NCI-H146 treated with DMSO at 0.1 percent for 48 hours (cell line): ENCODE results near the gene RPL6.
"Not testable (repeated sequence)": the region's sequence is repeated elsewhere in the genome, so short reads cannot be mapped to it uniquely, and the experiment has no call there.

Experiments
- DNase-seq: peaks from one replicate; lab custom pipeline; 2025; ENCODE audit not compliant: unreplicated experiment; lab: John Stamatoyannopoulos, UW

RPL6 gene

DNA sequence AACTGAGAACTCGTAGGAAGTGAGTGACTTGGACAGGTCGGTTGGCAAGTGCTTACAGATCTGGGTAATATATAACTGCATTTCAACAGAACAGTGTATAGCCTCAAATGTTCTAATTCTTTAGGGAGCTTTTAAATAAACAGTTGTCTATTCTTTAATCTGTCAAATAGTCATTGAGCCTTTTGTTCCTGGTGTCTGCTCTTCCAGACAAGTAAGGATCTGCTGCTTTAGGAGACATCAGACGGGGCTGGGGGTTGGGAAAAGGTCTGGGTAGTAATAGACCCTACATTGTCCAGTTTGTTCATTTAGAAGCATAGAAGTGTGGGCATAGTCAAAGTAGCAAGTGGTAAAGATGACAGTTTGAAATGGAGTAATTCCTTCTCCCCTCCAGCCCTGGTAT is 11.3 kb upstream of the RPL6 start:
- DNase-seq: no peak

DNA sequence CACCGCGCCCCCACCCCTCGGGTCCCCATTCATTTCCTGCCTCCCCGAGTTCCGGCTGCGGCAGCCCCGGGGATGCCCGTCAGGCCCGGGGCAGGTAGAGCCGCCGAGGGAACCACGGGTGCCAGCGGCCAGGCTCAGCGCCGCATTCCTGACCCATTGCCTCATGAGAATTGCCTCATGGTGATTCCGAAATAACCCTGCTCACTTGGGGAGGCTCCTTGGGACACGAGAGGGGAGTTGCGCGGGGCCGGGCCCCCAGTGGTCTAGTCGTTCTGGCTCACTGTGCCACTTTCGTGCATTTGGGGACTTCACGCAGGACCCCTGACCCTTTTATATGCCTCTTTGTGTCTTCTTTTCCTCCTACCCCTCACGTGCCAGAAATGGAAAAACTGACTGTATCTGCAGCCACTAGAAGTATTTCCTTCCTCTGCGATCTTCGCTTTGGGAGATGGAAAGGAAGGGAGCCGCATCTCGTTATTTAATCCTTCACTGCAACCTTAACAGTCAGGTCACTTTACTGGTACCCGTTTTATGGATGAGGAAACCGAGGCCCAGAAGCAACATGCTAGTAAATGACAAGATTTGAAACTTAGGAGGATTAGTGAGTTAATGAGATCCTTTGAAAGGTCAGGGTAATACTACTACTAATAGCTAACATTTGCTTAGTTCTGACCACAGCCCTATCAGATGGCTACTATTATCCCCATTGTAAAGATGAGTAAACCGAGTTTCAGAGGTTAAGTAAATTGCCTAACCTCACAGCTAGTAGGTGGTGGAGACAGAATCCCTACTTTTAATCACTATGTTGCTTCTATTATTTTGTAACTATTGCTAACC is 10.1 kb upstream of the RPL6 start:
- no peak for DNase-seq

- peak; percentile 65 for DNase-seq
These were observed 9.3 kb upstream of the RPL6 start, which contains the start of gene PTPN11 for GRCh38 chr12:112418608-112419296. PTPN11 (plus strand) TSS chr12:112418947; CDS start chr12:112419112, 165 bp downstream.

DNA sequence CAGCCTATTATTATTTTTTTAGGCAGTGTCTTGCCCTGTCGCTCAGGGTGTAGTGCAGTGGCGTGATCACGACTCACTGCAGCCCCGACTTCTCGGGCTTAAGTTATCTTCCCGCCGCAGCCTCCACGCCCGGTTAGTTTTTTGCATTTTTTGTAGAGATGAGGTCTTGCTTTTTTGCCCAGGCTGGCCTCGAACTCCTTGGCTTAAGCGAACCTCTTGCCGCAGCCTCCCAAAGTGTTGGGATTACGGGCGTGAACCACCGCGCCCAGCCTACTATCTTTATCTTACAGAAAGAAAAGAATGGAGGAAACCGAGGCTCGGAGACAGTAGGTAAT is 8.8 kb upstream of the RPL6 start:
- DNase-seq: no peak

- DNase-seq: not testable (repeated sequence)
These were observed 6.1 kb upstream of the RPL6 start for GRCh38 chr12:112415457-112415856.

DNA sequence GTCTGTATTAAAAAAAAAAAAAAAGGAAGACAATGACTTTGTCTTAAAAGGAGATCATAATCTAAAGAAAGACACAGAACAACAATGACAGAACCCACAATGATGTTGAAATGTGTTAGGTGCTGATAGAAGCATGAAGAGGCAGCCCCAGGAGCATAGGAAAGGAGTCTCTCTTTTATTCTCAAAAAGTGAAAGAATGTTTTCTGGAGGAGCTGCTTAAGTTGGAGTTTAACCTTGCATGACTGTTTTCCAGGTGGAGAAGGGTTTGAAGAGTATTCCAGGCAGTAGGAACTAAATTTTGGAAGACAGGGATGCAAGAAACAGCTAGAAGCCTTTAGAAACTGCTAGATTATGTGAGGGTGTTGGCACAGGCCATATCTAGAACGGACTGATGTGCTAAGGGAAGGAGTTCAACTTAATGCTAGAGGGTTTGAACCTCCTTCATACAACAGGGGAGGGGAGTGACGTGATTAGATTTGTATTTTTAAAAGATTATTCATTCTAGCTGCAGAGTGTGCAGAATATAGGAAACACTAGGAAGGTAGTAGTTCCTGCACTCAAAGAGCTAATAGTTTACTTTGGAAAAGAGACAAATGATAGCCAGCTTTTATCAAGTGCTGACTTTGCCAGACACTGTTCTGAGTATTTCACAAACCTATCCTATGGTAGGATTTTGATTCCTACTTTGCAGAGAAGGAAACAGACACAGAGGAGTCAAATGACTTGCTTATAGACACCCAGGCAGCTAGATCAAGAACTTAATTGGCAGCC is 4.6 kb upstream of the RPL6 start:
- no peak for DNase-seq

DNA sequence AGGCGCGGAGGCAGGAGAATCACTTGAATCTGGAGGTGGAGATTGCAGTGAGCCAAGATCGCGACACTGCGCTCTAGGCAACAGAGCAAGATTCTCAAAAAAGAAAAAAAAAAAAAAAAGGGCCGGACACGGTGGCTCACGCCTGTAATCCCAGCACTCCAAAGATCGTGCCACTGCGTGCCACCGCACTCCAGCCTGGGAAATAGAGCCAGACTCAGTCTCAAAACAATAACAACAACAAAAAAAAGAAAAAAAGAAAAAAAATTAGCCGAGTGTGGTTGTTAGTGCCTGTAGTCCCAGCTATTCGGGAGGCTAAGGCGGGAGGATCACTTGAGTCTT is 470 bp upstream of the RPL6 start:
- DNase-seq: no peak

- no peak for DNase-seq
These were observed 784 bp downstream of the RPL6 start for GRCh38 chr12:112408621-112409020.

DNA sequence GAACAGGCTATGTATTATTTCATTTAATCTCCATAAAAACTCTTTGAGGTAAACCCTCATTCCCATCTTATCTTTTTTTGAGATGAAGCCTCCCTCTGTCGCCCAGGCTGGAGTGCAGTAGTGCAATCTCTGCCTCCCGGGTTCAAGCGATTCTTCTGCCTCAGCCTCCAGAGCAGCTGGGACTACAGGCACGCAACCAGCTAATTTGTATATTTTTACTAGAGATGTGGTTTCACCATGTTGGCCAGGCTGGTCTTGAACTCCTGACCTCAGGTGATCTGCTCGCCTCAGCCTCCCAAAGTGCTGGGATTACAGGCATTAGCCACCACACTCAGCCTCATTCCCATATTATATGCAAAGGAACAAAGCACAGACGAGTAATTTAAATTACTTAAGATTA is 1.7 kb downstream of the RPL6 start:
- not testable (repeated sequence) for DNase-seq

DNA sequence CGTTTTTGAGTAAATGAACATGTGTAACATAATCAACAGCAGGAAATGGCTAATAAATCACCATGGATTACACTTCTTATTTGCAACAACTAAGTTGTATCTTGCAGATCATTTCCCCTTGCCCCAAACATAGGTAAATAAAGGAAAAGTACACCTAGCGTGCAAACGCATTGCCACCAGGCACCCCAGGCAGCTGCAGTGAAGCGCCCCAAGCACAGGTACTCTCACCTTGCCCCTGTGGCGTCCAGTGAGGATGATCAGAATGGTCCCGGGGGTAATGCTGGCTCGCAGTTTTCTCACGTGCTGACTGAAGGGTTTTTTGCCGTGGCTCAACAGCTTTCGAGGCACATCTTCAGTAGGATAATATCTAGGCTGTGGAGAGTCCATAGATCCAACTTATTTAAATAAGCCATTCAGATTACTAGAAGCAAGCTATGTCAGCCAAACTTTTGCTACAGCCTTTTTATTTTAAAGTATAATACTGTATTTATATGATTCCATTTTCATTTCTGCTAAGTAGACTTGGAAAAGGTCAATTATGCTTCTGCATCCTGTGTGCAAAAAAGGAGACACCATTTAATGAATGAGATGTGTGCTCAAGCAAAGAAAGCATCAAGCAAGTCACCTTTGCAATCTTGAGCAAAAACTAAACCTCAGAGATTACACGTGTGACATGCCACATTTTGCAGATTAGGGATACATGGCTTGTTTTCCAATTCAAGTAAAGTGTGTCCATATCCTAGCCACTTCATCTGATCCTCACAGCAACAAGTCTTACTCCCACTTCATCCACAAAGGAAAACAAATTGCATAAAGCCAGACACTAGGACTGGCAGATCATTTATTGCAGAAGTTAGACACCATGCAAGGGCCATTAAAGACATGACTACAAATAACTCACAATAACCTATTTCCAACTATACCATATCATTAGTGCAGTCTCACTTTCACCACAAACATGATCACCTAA is 2.6 kb downstream of the RPL6 start:
- no peak for DNase-seq

DNA sequence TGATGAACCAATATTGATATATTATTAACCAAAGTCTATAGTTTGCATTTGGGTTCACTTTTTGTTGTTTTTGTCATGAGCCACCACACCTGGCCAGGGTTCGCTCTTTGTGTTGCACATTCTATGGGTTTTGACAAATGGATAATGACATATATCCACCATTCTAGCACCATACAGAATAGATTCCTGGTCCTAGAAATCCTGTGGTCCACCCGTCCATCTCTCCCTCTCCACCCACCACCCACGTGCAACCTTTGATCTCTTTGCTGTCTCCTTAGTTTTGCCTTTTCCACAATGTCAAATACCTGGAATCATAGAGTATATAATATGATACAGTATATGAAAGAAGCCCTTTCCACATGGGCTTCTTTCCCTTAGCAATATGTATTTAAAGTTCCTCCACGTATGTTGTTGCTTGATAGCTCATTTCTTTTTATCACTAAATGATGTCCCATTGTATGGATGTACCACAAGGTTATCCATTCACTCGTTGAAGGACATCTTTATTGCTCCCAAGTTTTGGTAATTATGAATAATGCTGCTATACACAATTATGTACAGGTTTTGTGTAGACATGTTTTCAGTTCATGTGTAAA is 7.4 kb downstream of the RPL6 start:
- no peak for DNase-seq

- DNase-seq: no peak
These were observed 8.4 kb downstream of the RPL6 start for GRCh38 chr12:112401054-112401453.

GRCh38 chr12:112393328-112393727 is 16.1 kb downstream of the RPL6 start:
- no peak for DNase-seq

GRCh38 chr12:112389922-112390654 is 19.3 kb downstream of the RPL6 start:
- not testable (repeated sequence) for DNase-seq

- DNase-seq: no peak
These were observed 20.2 kb downstream of the RPL6 start for GRCh38 chr12:112389228-112389627.

GRCh38 chr12:112386726-112387125 is 22.7 kb downstream of the RPL6 start:
- no peak for DNase-seq

- DNase-seq: no peak
These were observed 26.5 kb downstream of the RPL6 start for GRCh38 chr12:112382866-112383265.

- DNase-seq: peak; percentile 71
These were observed 27.3 kb downstream of the RPL6 start, which contains the start of gene HECTD4 for GRCh38 chr12:112381883-112382796. HECTD4 (minus strand) TSS chr12:112382431; CDS start chr12:112382128, 303 bp downstream.
